HG02885 (cell line): Measurements from ENCODE around the gene CTU1.

ENCODE experiments used
- ATAC-seq: cut with Tn5 transposase; IDR thresholded peaks from one replicate; pipeline ENCODE4 v1.9.1; 2021; ENCODE audit warnings: mild to moderate bottlenecking; ENCODE audit not compliant: unreplicated experiment, poor library complexity

CTU1 gene

GRCh38 chr19:51135004-51135403 lies 26.8 kb upstream of the CTU1 start:
- no peak for ATAC-seq

- no peak for ATAC-seq
These were observed 23.8 kb upstream of the CTU1 start for GRCh38 chr19:51131780-51132680.

GRCh38 chr19:51129716-51130115 lies 21.5 kb upstream of the CTU1 start:
- no peak for ATAC-seq

GRCh38 chr19:51128227-51128626 lies 20.0 kb upstream of the CTU1 start:
- no peak for ATAC-seq

- no peak for ATAC-seq
These were observed 19.5 kb upstream of the CTU1 start for GRCh38 chr19:51127755-51128154.

GRCh38 chr19:51127032-51127431 lies 18.8 kb upstream of the CTU1 start:
- no peak for ATAC-seq

- no peak for ATAC-seq
These were observed 17.3 kb upstream of the CTU1 start for GRCh38 chr19:51125421-51126075.

- ATAC-seq = no peak
These were observed 16.5 kb upstream of the CTU1 start, which contains the start of gene SIGLEC9 for GRCh38 chr19:51124729-51125128. Gene SIGLEC9, plus strand, starts transcription at chr19:51124906. Its CDS starts 69 bp downstream, at chr19:51124975.

GRCh38 chr19:51124216-51124615 lies 16.0 kb upstream of the CTU1 start:
- no peak for ATAC-seq

- no peak for ATAC-seq
These were observed 15.6 kb upstream of the CTU1 start for GRCh38 chr19:51123802-51124201.

GRCh38 chr19:51123381-51123800 lies 15.2 kb upstream of the CTU1 start:
- ATAC-seq = no peak

GRCh38 chr19:51122112-51122981 lies 14.1 kb upstream of the CTU1 start:
- no peak for ATAC-seq

- ATAC-seq = no peak
These were observed 13.0 kb upstream of the CTU1 start for GRCh38 chr19:51121257-51121656.

GRCh38 chr19:51120160-51120559 lies 12.0 kb upstream of the CTU1 start:
- ATAC-seq = no peak

GRCh38 chr19:51119611-51120010 lies 11.4 kb upstream of the CTU1 start:
- no peak for ATAC-seq

- no peak for ATAC-seq
These were observed 10.9 kb upstream of the CTU1 start for GRCh38 chr19:51119101-51119500.

GRCh38 chr19:51116736-51117286 lies 8.6 kb upstream of the CTU1 start:
- ATAC-seq = no peak

- ATAC-seq = no peak
These were observed 6.0 kb upstream of the CTU1 start for GRCh38 chr19:51114087-51114729.

- no peak for ATAC-seq
These were observed 3.4 kb upstream of the CTU1 start for GRCh38 chr19:51111606-51112005.

- ATAC-seq = no peak
These were observed 2.4 kb upstream of the CTU1 start for GRCh38 chr19:51110666-51110971.
